GM12878 (cell line): ENCODE data around the gene DOCK2. TPM values are rescaled to one million over a fixed set of nuclear protein-coding genes. Genes with fewer than 3 reads are reported as not detected.
A peak's percentile ranks its signal among the peaks of the same experiment; 100 is the strongest.

ENCODE experiments used
- CHD1 ChIP-seq: IDR thresholded peaks from 2 replicates; pipeline ENCODE4 v1.6.1; 2012; ENCODE audit warnings: low read depth, low read length, improper control_type of control experiment
- EP300 ChIP-seq, 2 experiments: fragments of 150-350 bp in 1 of 2; IDR thresholded peaks; 2 replicates each; pipeline ENCODE4 v1.6.1; 2011 to 2012; ENCODE audit warnings: low read depth in 2 of 2, low read length in 2 of 2, borderline replicate concordance in 1 of 2, improper control_type of control experiment in 1 of 2, inconsistent platforms in 1 of 2; ENCODE audit not compliant: control insufficient read depth in 1 of 2
- HSF1 ChIP-seq: fragments of 150-350 bp; IDR thresholded peaks from 2 replicates; pipeline ENCODE4 v1.6.1; 2014; ENCODE audit warnings: mild to moderate bottlenecking, low read depth, low read length
- LARP7 ChIP-seq: fragments of 450-650 bp; IDR thresholded peaks from 2 replicates; pipeline ENCODE4 v1.6.1; 2017; ENCODE audit warnings: mild to moderate bottlenecking
- MTA3 ChIP-seq: IDR thresholded peaks from 2 replicates; pipeline ENCODE4 v1.6.1; 2012; ENCODE audit warnings: low read length, inconsistent platforms, borderline replicate concordance
- NBN ChIP-seq: fragments of 450-650 bp; IDR thresholded peaks from 2 replicates; pipeline ENCODE4 v1.6.1; 2016
- NFXL1 ChIP-seq: fragments of 450-650 bp; IDR thresholded peaks from 2 replicates; pipeline ENCODE4 v1.6.1; 2017; ENCODE audit warnings: antibody characterized with exemption, mild to moderate bottlenecking, borderline replicate concordance
- NKRF ChIP-seq: fragments of 450-650 bp; conservative IDR thresholded peaks from 2 replicates; pipeline ENCODE4 v1.6.1; 2017; ENCODE audit warnings: mild to moderate bottlenecking, moderate library complexity
- PBX3 ChIP-seq: IDR thresholded peaks from 2 replicates; pipeline ENCODE4 v1.6.1; 2011; ENCODE audit warnings: mild to moderate bottlenecking, low read depth, low read length, moderate library complexity; ENCODE audit not compliant: insufficient replicate concordance
- RELA ChIP-seq: fragments of 450-650 bp; IDR thresholded peaks from 2 replicates; pipeline ENCODE4 v1.8.0; 2014; ENCODE audit warnings: borderline replicate concordance; ENCODE audit not compliant: partially characterized antibody
- SMARCA5 ChIP-seq: fragments of 450-650 bp; IDR thresholded peaks from 2 replicates; pipeline ENCODE4 v1.6.1; 2017; ENCODE audit warnings: mild to moderate bottlenecking
- SMC3 ChIP-seq: IDR thresholded peaks from 2 replicates; pipeline ENCODE4 v1.6.1; 2011; ENCODE audit warnings: low read length, improper control_type of control experiment, borderline replicate concordance
- SREBF1 ChIP-seq: IDR thresholded peaks from 2 replicates; pipeline ENCODE4 v1.6.1; 2012; ENCODE audit warnings: mild to moderate bottlenecking, low read length
- SUPT20H ChIP-seq: IDR thresholded peaks from 2 replicates; pipeline ENCODE4 v1.6.1; 2011; ENCODE audit warnings: low read depth, mild to moderate bottlenecking, low read length, moderate library complexity, borderline replicate concordance; ENCODE audit not compliant: control insufficient read depth
- WRNIP1 ChIP-seq: IDR thresholded peaks from 2 replicates; pipeline ENCODE4 v1.6.1; 2011; ENCODE audit warnings: low read depth, low read length, improper control_type of control experiment, borderline replicate concordance
- ZBED1 ChIP-seq: IDR thresholded peaks from 2 replicates; pipeline ENCODE4 v1.6.1; 2016; ENCODE audit warnings: borderline replicate concordance
- ZNF207 ChIP-seq: fragments of 450-650 bp; IDR thresholded peaks from 2 replicates; pipeline ENCODE4 v1.6.1; 2014; ENCODE audit warnings: antibody characterized with exemption, mild to moderate bottlenecking, borderline replicate concordance
- ZNF384 ChIP-seq: IDR thresholded peaks from 2 replicates; pipeline ENCODE4 v1.6.1; 2012; ENCODE audit warnings: low read depth, mild to moderate bottlenecking, low read length, improper control_type of control experiment, borderline replicate concordance
- ZZZ3 ChIP-seq: IDR thresholded peaks from 2 replicates; pipeline ENCODE4 v1.6.1; 2011; ENCODE audit warnings: low read depth; ENCODE audit not compliant: control insufficient read depth, insufficient read length
- polyA plus RNA-seq, 11 experiments: library from polyadenylated mRNA; depleted of rRNA in 4 of 11; unstranded in 6 of 11; stranded (reverse) in 5 of 11; fragments of >200 nt; fragmentation: Nextera tagmentation in 4 of 11; fragmentation: Illumina TruSeq in 1 of 11; extraction: Ambion mirVana in 4 of 11; extraction: Trizol in 1 of 11; gene quantifications; 1 replicate in 1 of 11; 2 replicates in 10 of 11; pipeline versions ENCODE4 v1.2.1 to v1.2.3, GENCODE V29; 2011 to 2016; ENCODE audit warnings: inconsistent platforms in 2 of 11, missing spikeins in 2 of 11, low read depth in 1 of 11
- total RNA-seq, 4 experiments: library from RNA; depleted of rRNA in 3 of 4; stranded (reverse); fragments of >200 nt in 3 of 4; fragmentation: Illumina TruSeq in 1 of 4; extraction: Trizol in 1 of 4; gene quantifications; 2 replicates each; pipeline versions ENCODE4 v1.2.1 to v1.2.3, GENCODE V29; 2013 to 2021
- TF ChIP-seq, protein P1 (sequence below): fragments of 450-650 bp; IDR thresholded peaks from 2 replicates; pipeline ENCODE4 v1.6.1; 2016; ENCODE audit warnings: mild to moderate bottlenecking
- TF ChIP-seq, protein P2 (sequence below): fragments of 450-650 bp; IDR thresholded peaks from 2 replicates; pipeline ENCODE4 v1.6.1; 2017; ENCODE audit warnings: low read depth, mild to moderate bottlenecking, moderate library complexity
- TF ChIP-seq, protein P3 (sequence below): fragments of 450-650 bp; IDR thresholded peaks from 2 replicates; pipeline ENCODE4 v1.6.1; 2016; ENCODE audit warnings: mild to moderate bottlenecking

The DOCK2 gene
- total and polyA plus RNA-seq, 10 of the 15 experiments (the other 5 are each of a cell fraction or from before 2014, with no cell fraction given), result 34.2 to 192 (median 118) TPM

DNA sequence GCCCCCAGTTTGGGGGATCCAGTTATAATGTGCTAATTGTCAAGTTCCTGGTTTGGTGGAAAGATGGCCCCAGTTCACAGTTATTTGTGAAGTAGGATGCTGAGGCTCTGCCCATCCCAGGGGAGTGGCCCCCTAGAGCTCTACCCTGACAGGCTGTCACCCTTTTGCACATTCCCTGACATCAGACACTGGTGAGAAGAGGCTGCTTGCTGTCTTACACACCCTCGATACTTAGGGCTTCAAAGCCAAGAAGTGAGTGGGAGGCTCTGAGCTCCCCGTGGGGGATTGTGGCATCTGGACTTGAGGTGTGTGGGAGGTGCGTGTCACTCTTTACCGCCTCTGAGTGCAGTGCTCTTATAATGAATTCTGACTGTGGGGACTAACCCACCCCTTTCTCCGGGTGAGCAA lies 168.5 kb downstream of the DOCK2 start (continued):
- TF ChIP-seq, protein P1, sequence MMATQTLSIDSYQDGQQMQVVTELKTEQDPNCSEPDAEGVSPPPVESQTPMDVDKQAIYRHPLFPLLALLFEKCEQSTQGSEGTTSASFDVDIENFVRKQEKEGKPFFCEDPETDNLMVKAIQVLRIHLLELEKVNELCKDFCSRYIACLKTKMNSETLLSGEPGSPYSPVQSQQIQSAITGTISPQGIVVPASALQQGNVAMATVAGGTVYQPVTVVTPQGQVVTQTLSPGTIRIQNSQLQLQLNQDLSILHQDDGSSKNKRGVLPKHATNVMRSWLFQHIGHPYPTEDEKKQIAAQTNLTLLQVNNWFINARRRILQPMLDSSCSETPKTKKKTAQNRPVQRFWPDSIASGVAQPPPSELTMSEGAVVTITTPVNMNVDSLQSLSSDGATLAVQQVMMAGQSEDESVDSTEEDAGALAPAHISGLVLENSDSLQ, result peak; percentile 94
- TF ChIP-seq LARP7, result 0 out of 2 replicates have a peak, but pooled peaks have one; percentile 32
- no peak for TF ChIP-seq ZNF384
- TF ChIP-seq, protein P2, sequence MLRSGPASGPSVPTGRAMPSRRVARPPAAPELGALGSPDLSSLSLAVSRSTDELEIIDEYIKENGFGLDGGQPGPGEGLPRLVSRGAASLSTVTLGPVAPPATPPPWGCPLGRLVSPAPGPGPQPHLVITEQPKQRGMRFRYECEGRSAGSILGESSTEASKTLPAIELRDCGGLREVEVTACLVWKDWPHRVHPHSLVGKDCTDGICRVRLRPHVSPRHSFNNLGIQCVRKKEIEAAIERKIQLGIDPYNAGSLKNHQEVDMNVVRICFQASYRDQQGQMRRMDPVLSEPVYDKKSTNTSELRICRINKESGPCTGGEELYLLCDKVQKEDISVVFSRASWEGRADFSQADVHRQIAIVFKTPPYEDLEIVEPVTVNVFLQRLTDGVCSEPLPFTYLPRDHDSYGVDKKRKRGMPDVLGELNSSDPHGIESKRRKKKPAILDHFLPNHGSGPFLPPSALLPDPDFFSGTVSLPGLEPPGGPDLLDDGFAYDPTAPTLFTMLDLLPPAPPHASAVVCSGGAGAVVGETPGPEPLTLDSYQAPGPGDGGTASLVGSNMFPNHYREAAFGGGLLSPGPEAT, result no peak
- peak; percentile 45; the same call in 1 of the 2 replicates for TF ChIP-seq MTA3
- no peak for TF ChIP-seq NFXL1
- TF ChIP-seq EP300 (IDR thresholded peaks at IDR 0.05; ENCODE audit: borderline replicate concordance in 1 of 2, control insufficient read depth in 1 of 2, low read depth in 2 of 2, low read length in 2 of 2), result peak; percentile 87 to 90
- no peak for TF ChIP-seq NKRF
- peak; percentile 31; the same call in 1 of the 2 replicates for TF ChIP-seq SMC3
- 0 out of 2 replicates have a peak, but pooled peaks have one; percentile 15 for TF ChIP-seq CHD1
- TF ChIP-seq NBN, result peak; percentile 81; the same call in 1 of the 2 replicates
- TF ChIP-seq WRNIP1, result no peak
- TF ChIP-seq ZBED1, result peak; percentile 75; the same call in 1 of the 2 replicates
- peak; percentile 57; the same call in 1 of the 2 replicates for TF ChIP-seq SMARCA5
- no peak for TF ChIP-seq RELA
- TF ChIP-seq HSF1, result 0 out of 2 replicates have a peak, but pooled peaks have one; percentile 49
- TF ChIP-seq ZZZ3, result no peak
- no peak; the same call in 1 of the 2 replicates for TF ChIP-seq ZNF207
- TF ChIP-seq SUPT20H, result no peak
- no peak for TF ChIP-seq SREBF1
- TF ChIP-seq, protein P3, sequence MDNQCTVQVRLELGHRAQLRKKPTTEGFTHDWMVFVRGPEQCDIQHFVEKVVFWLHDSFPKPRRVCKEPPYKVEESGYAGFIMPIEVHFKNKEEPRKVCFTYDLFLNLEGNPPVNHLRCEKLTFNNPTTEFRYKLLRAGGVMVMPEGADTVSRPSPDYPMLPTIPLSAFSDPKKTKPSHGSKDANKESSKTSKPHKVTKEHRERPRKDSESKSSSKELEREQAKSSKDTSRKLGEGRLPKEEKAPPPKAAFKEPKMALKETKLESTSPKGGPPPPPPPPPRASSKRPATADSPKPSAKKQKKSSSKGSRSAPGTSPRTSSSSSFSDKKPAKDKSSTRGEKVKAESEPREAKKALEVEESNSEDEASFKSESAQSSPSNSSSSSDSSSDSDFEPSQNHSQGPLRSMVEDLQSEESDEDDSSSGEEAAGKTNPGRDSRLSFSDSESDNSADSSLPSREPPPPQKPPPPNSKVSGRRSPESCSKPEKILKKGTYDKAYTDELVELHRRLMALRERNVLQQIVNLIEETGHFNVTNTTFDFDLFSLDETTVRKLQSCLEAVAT, result no peak
- TF ChIP-seq PBX3, result peak; percentile 56
